ENCODE measurements around the gene FAM124A. TPM values are rescaled to one million over a fixed set of nuclear protein-coding genes. Genes with fewer than 3 reads are reported as not detected.

FAM124A gene
- total RNA-seq, 1 experiment from 2014 or later: 3.1 TPM

- no peaks in the 10 kb centered on the region for H3K27me3 ChIP-seq (ENCODE audit: insufficient read depth, low read length)
- no peak overlapping the region for H3K9ac ChIP-seq (ENCODE audit: low read length)
- no peaks in the 10 kb centered on the region for H3K9me2 ChIP-seq (ENCODE audit: insufficient read depth)
- H2AFZ ChIP-seq (ENCODE audit: low read depth, low read length, poor library complexity, severe bottlenecking): no peak overlapping the region
- H3K79me2 ChIP-seq (ENCODE audit: insufficient read depth, low read length): no peaks in the 10 kb centered on the region
- CTCF ChIA-PET: interaction anchor here (0.6 kb wide), 1 partner anchor 47 kb away, joined by 3 read pairs; no protein-coding TSS in a partner anchor
- H3K4me3 ChIP-seq (replicated peaks in 1 of 2; ENCODE audit: low read depth in 1 of 2, low read length in 2 of 2): no peak overlapping the region
- TF ChIP-seq CTCF (IDR thresholded peaks at IDR 0.05 in 2 of 3, conservative IDR thresholded peaks at IDR 0.05 in 1 of 3; ENCODE audit: borderline replicate concordance in 1 of 3, insufficient read depth in 1 of 3, low read depth in 2 of 3, low read length in 2 of 3) (no peak), POLR2AphosphoS5 (IDR thresholded peaks at IDR 0.05; ENCODE audit: low read depth, low read length) (no peak), JUND (IDR thresholded peaks at IDR 0.05) (no peak), TCF7L2 (IDR thresholded peaks at IDR 0.05; ENCODE audit: borderline replicate concordance, extremely low read depth, insufficient read depth, insufficient read length) (no peak), SIN3A (IDR thresholded peaks at IDR 0.05; ENCODE audit: low read depth) (no peak), ZFX (IDR thresholded peaks at IDR 0.05) (no peak), CEBPB (IDR thresholded peaks at IDR 0.05; ENCODE audit: low read depth) (no peak), REST (IDR thresholded peaks at IDR 0.05; ENCODE audit: low read depth) (no peak), EGR1 (IDR thresholded peaks at IDR 0.05; ENCODE audit: low read depth) (no peak), SRF (IDR thresholded peaks at IDR 0.05; ENCODE audit: low read depth) (no peak)
- no peaks in the 10 kb centered on the region for H3K36me3 ChIP-seq (ENCODE audit: control insufficient read depth in 1 of 2, insufficient read depth in 2 of 2, low read length in 2 of 2)
- H3K27ac ChIP-seq (ENCODE audit: low read depth, low read length): no peak overlapping the region
- POLR2A ChIA-PET: no interaction called here
- ATAC-seq (no peak), DNase-seq (ENCODE audit: low read depth, low spot score) (no peak)
- BruUV-seq (replicated peaks): no TSS peak
- RAD21 ChIA-PET (ENCODE audit: low non-redundant PET in 1 of 2, low total read pairs in 2 of 2, uncharacterized antibody in 2 of 2, unreplicated experiment in 2 of 2): no interaction called here
- H3K9me3 ChIP-seq (ENCODE audit: control insufficient read depth in 1 of 2, insufficient read depth in 1 of 2, low read depth in 1 of 2, low read length in 2 of 2): no peaks in the 10 kb centered on the region
- H3K4me1 ChIP-seq (ENCODE audit: control insufficient read depth in 1 of 2, insufficient read depth in 2 of 2, low read length in 2 of 2): no peaks in the 10 kb centered on the region
- no peaks in the 10 kb centered on the region for H4K20me1 ChIP-seq (ENCODE audit: insufficient read depth)
- H3K4me2 ChIP-seq (ENCODE audit: low read length): no peak overlapping the region
- intact Hi-C loops (cut with micrococcal nuclease): no loop called here
These were observed 110.6 kb downstream of the FAM124A start for GRCh38 chr13:51332566-51333361.
